Uterus (tissue), 2 donors: ENCODE data around the gene ARHGEF19.

Experiments
- CTCF ChIP-seq, 4 experiments: fragments of 200-600 bp in 2 of 4; fragments of 450-650 bp in 2 of 4; sonication (generic) in 2 of 4; IDR thresholded peaks; one replicate each; pipeline ENCODE4 v1.5.1; 2016 to 2019; ENCODE audit warnings: antibody characterized with exemption in 4 of 4, mild to moderate bottlenecking in 2 of 4, moderate library complexity in 1 of 4
- POLR2A ChIP-seq, 2 donors: fragments of 450-650 bp; IDR thresholded peaks; one replicate each; pipeline ENCODE4 v1.6.1; 2016; ENCODE audit warnings: antibody characterized with exemption in 2 of 2, mild to moderate bottlenecking in 1 of 2, moderate library complexity in 1 of 2

GRCh38 chr1:16215882-16216753, 3.7 kb upstream of the ARHGEF19 start:
- no peak for TF ChIP-seq CTCF (IDR thresholded peaks at IDR 0.05)
- peak; percentile 29 to 38 for TF ChIP-seq POLR2A (IDR thresholded peaks at IDR 0.05)
